T-cell (primary cell): ENCODE data around the gene OARD1. TPM values are rescaled to one million over a fixed set of nuclear protein-coding genes. Genes with fewer than 3 reads are reported as not detected.

ENCODE experiments used
- ATAC-seq, 4 experiments: fragments of 200-7000 bp in 3 of 4; fragments of 150-1000 bp in 1 of 4; cut with Tn5 transposase; replicated peaks in 1 of 4; 1 replicate in 3 of 4; 2 replicates in 1 of 4; pipeline ENCODE4 v1.10.0; 2021; ENCODE audit warnings: moderate library complexity in 3 of 4, mild to moderate bottlenecking in 2 of 4, moderate number of reproducible peaks in 1 of 4
- CTCF ChIA-PET, 2 donors: fragments of 300-600 bp; sonication (Branson Sonifier 250); formaldehyde crosslinking; loops; one replicate each; lab custom pipeline; 2022; ENCODE audit warnings: antibody characterized with exemption in 2 of 2; lab: Charles Lee
- POLR2A ChIA-PET, 2 donors: fragments of 300-600 bp; sonication (Branson Sonifier 250); formaldehyde crosslinking; loops; one replicate each; lab custom pipeline; 2022; ENCODE audit warnings: antibody characterized with exemption in 2 of 2; lab: Charles Lee
- DNase-seq, 35 experiments: peaks; one replicate each; pipeline versions ENCODE4 v3.0.0 to v3.0.0-alpha.2; 2013 to 2023
- H3K27ac ChIP-seq: one replicate; pipeline ENCODE4 v1.5.1; 2013; ENCODE audit warnings: low read length
- H3K27me3 ChIP-seq, 2 experiments: replicated peaks in 1 of 2; 1 replicate in 1 of 2; 2 replicates in 1 of 2; pipeline versions ENCODE4 v1.6.1 to v1.7.0; 2013; ENCODE audit warnings: low read length in 1 of 2, mixed read lengths in 1 of 2; ENCODE audit not compliant: control insufficient read depth in 2 of 2, insufficient read depth in 2 of 2; ENCODE audit errors: extremely low read depth in 1 of 2
- H3K36me3 ChIP-seq, 2 donors: 1 replicate in 1 of 2; 2 replicates in 1 of 2; pipeline versions ENCODE4 v1.6.1 to v1.7.0; 2013; ENCODE audit warnings: low read length in 1 of 2; ENCODE audit not compliant: control insufficient read depth in 2 of 2, insufficient read depth in 1 of 2; ENCODE audit errors: extremely low read depth in 1 of 2
- H3K4me1 ChIP-seq, 2 experiments: 1 replicate in 1 of 2; 2 replicates in 1 of 2; pipeline versions ENCODE4 v1.6.1 to v1.7.0; 2013; ENCODE audit warnings: low read length in 2 of 2, mixed read lengths in 1 of 2; ENCODE audit not compliant: insufficient read depth in 2 of 2, control insufficient read depth in 1 of 2; ENCODE audit errors: extremely low read depth in 1 of 2
- H3K4me3 ChIP-seq, 2 donors: 1 replicate in 1 of 2; 2 replicates in 1 of 2; pipeline versions ENCODE4 v1.5.1 to v1.7.0; 2013; ENCODE audit warnings: mild to moderate bottlenecking in 2 of 2, low read length in 1 of 2, moderate library complexity in 1 of 2; ENCODE audit not compliant: control insufficient read depth in 1 of 2; ENCODE audit errors: extremely low read depth in 1 of 2
- H3K9me3 ChIP-seq: 2 replicates; pipeline ENCODE4 v1.7.0; 2013
- H3K27ac Mint-ChIP-seq, 2 donors: one replicate each; pipeline ENCODE4 v1.8.0; 2020 to 2021; ENCODE audit warnings: mild to moderate bottlenecking in 2 of 2, mixed read lengths in 2 of 2
- H3K27me3 Mint-ChIP-seq, 2 donors: one replicate each; pipeline ENCODE4 v1.8.0; 2021 to 2022; ENCODE audit warnings: mixed read lengths in 2 of 2
- H3K36me3 Mint-ChIP-seq: one replicate; pipeline ENCODE4 v1.8.0; 2021; ENCODE audit warnings: mixed read lengths
- H3K4me1 Mint-ChIP-seq, 3 donors: one replicate each; pipeline ENCODE4 v1.8.0; 2020 to 2022; ENCODE audit warnings: mixed read lengths in 3 of 3, mild to moderate bottlenecking in 1 of 3
- H3K4me3 Mint-ChIP-seq, 3 donors: one replicate each; pipeline ENCODE4 v1.8.0; 2020 to 2022; ENCODE audit warnings: mild to moderate bottlenecking in 3 of 3, mixed read lengths in 3 of 3, moderate library complexity in 3 of 3
- H3K9me3 Mint-ChIP-seq, 3 donors: one replicate each; pipeline ENCODE4 v1.8.0; 2020 to 2022; ENCODE audit warnings: mixed read lengths in 3 of 3
- WGBS: methylation state at CpG from one replicate; pipeline ENCODE4 v1.1.5; 2013; ENCODE audit warnings: missing lambda C conversion rate; ENCODE audit not compliant: insufficient coverage; 5-methylcytosine and 5-hydroxymethylcytosine counted together
- total RNA-seq, 35 experiments: library from RNA in 6 of 35; stranded (reverse) in 6 of 35; fragments of 120-200 nt in 1 of 35; gene quantifications; one replicate each; pipeline versions ENCODE4 v1.2.1 to v1.2.4 and lab custom pipeline; 2013 to 2026

Gene OARD1
- total RNA-seq, 5 donors from 2014 or later (not counting 1 experiment from before 2014, with no cell fraction given) = 33.1 to 43.2 (median 39.4) TPM

DNA sequence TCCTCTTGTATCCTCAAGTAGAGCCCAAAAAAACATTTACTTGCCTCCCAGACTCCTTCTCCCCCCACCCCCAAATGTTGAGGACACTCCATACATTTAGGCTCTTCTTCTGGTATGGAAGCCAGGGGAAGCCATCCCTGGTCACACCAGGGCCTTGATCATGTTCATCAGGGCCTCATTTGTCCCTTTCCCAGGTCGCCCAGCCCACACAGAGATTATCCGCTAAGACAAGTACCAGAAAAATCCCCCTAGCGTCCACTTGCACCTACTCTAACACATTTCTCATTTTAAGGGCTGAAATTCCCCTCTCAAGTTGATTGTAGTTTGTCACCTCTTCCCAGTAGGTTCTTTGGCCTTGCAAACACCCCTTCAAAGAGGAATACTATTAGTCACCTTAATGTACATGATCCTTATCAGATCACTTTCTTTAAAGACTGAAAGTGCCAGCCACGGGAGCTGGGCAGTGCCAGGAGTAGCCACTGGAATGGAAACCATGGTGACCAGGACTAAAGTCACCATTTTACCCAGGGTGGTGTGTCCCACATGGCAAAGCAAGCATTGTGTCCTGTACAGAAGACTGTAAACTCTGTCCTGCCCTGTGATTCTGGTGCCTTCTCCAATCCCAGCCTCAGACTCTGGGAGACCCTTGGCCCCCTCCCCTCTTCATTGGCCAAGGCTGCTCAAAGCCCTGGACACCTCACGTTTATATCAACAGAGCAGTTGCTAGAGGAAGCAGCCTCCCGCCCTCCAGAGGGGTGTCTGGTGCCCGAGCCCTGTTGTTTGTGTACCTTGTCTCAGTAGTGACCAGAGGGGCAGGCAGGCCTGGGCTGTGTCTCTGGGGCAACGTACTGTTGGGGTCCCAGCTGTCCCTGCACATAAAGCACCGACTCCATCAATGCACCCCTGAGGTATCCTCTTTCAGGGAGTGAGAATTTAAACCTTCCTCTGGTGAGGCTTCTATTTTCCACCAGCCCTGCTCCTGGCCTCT, 24.1 kb downstream of the OARD1 start:
- ChIA-PET CTCF (no interaction called here), POLR2A (no interaction called here)
- no peaks in the 10 kb centered on the region for H3K27me3 Mint-ChIP-seq
- no peak overlapping the region for H3K4me3 Mint-ChIP-seq
- WGBS = 70% methylated on average over 6 of the region's 9 CpGs
- ATAC-seq (no peak), DNase-seq (no peak)
- H3K9me3 Mint-ChIP-seq = no peaks in the 10 kb centered on the region
- peaks cover 10 to 15% of the 10 kb centered on the region in 2 experiments for H3K4me1 ChIP-seq
- no peak overlapping the region for H3K27ac Mint-ChIP-seq
- no peaks in the 10 kb centered on the region for H3K9me3 ChIP-seq
- H3K27me3 ChIP-seq = no peaks in the 10 kb centered on the region
- H3K36me3 Mint-ChIP-seq = peaks cover 33% of the 10 kb centered on the region
- peaks cover 0 to 3% of the 10 kb centered on the region in 2 donors for H3K36me3 ChIP-seq
- H3K4me1 Mint-ChIP-seq = peaks cover 18% of the 10 kb centered on the region in 3 donors
- H3K4me3 ChIP-seq = no peak overlapping the region
- H3K27ac ChIP-seq = no peak overlapping the region

DNA sequence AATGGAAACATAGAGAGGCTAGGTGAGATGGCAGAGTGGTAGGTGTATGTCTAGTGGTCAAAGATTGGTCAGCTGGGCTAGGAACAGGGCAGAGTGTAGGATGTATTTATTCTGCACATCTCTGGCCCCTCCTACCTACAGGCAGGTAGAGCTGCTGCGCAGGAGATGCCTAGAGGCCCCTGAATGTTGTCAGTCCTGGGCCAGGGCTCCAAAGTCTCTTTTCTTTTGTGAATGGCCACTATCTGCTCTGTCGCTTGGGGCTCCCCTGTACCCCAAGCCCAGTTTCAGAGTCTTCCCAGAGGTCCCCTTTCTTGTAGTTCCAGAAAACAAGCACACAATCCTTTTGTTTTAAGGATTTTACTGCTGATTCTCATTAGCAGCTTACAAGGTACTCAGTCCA, 24.9 kb downstream of the OARD1 start:
- peaks cover 34% of the 10 kb centered on the region for H3K36me3 Mint-ChIP-seq
- H3K9me3 ChIP-seq = no peaks in the 10 kb centered on the region
- no peak overlapping the region for H3K27ac ChIP-seq
- ATAC-seq (no peak), DNase-seq (no peak)
- no peak overlapping the region for H3K27ac Mint-ChIP-seq
- no peaks in the 10 kb centered on the region for H3K27me3 ChIP-seq
- H3K4me3 ChIP-seq = no peak overlapping the region
- H3K4me1 ChIP-seq = peaks cover 7 to 8% of the 10 kb centered on the region in 2 experiments
- peaks cover 11 to 13% (median 11%) of the 10 kb centered on the region in 3 donors for H3K4me1 Mint-ChIP-seq
- H3K36me3 ChIP-seq = peaks cover 0 to 3% of the 10 kb centered on the region in 2 donors
- CTCF ChIA-PET = interaction anchor here in 1 of 2 donors (1.2 kb wide), 1 partner anchor 10 kb away, joined by 3 read pairs; no protein-coding TSS in a partner anchor
- 100% methylated on average over 1 of the region's 2 CpGs for WGBS
- H3K4me3 Mint-ChIP-seq = no peak overlapping the region
- H3K9me3 Mint-ChIP-seq = no peaks in the 10 kb centered on the region
- no peaks in the 10 kb centered on the region for H3K27me3 Mint-ChIP-seq
- POLR2A ChIA-PET = no interaction called here

DNA sequence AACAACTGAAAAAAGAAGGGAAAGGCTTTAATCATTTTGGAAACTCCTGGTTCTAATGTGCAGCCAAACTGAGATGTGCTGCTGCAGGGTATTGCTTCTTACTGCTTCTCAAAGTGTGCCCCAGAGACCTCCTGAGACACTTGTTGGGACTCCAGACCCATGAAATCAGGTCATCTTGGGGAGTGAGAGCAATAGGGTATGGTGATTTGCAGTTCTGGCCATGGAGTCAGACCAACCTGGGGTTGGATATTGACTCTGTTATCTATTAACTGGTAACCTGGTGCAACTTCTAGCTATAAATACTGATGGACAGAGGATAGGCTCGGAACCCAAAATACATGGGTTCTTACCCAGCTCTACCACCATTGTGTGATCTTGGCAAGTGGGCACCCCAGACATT, 26.1 kb downstream of the OARD1 start:
- Mint-ChIP-seq H3K27me3 (no peaks in the 10 kb centered on the region), H3K4me3 (no peak overlapping the region), H3K9me3 (no peaks in the 10 kb centered on the region), H3K36me3 (peaks cover 29% of the 10 kb centered on the region), H3K4me1 (peaks cover 0 to 2% (median 0%) of the 10 kb centered on the region in 3 donors), H3K27ac (no peak overlapping the region)
- H3K36me3 ChIP-seq = peaks cover 0 to 3% of the 10 kb centered on the region in 2 donors
- no peaks in the 10 kb centered on the region for H3K4me1 ChIP-seq
- ChIA-PET POLR2A (no interaction called here), CTCF (interaction anchor here in 1 of 2 donors (1.2 kb wide), 1 partner anchor 11 kb away, joined by 3 read pairs; no protein-coding TSS in a partner anchor)
- no peak overlapping the region for H3K27ac ChIP-seq
- WGBS = no CpG with 5 or more reads among the region's 1 CpG
- no peaks in the 10 kb centered on the region for H3K9me3 ChIP-seq
- DNase-seq (no peak), ATAC-seq (no peak)
- H3K27me3 ChIP-seq = no peaks in the 10 kb centered on the region
- no peak overlapping the region for H3K4me3 ChIP-seq

DNA sequence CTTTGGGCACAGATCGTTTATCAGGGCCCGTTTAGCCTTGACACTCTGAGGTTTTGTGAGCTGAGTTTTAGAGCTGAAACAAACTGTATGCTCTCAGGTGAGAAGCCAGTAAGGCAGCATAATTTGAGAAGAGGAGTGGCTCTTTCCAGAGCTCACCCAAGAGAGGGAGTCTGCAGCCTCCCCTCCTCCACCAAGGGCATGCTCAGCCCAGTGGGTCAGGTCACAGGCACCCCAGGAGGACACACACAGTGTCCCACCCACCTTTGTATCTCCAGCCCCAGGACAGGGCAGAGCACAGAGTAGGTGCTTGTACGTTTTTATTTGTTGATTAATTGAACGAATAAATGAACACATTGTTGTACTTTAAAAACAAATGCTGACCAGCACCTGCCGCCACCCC, 26.5 kb downstream of the OARD1 start:
- Histone ChIP-seq H3K4me1 (no peaks in the 10 kb centered on the region), H3K9me3 (no peaks in the 10 kb centered on the region), H3K36me3 (peaks cover 0 to 3% of the 10 kb centered on the region in 2 donors), H3K4me3 (no peak overlapping the region), H3K27me3 (no peaks in the 10 kb centered on the region), H3K27ac (no peak overlapping the region)
- Mint-ChIP-seq H3K9me3 (no peaks in the 10 kb centered on the region), H3K36me3 (peaks cover 27% of the 10 kb centered on the region), H3K27ac (no peak overlapping the region), H3K4me3 (no peak overlapping the region), H3K27me3 (no peaks in the 10 kb centered on the region), H3K4me1 (peaks cover 0 to under 1% (median 0%) of the 10 kb centered on the region in 3 donors)
- POLR2A ChIA-PET = no interaction called here
- ATAC-seq (no peak), DNase-seq (no peak)
- WGBS = 61% methylated on average over 2 of the region's 5 CpGs
- CTCF ChIA-PET = no interaction called here

DNA sequence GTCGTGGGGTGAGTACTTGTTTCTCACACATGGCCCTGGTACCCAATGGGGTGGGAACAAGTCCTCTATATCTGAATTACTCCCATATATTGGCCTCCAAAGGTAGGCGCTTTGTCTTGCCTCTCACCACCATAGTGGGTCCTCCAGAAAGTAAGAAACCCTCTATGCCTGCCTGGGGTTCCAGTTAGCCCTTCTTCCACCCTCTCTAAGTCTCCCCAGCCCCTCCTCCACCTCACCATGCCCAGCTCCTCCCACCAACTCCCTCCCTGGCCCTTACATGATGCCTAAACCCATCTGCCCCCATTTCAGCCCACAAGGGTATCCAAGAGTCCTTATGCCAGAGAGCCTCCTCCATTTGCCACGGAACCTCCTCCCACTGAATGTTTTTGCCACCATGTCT, 29.0 kb downstream of the OARD1 start:
- H3K27ac Mint-ChIP-seq = no peak overlapping the region
- Histone ChIP-seq H3K9me3 (no peaks in the 10 kb centered on the region), H3K36me3 (peaks cover 0 to 3% of the 10 kb centered on the region in 2 donors), H3K4me1 (no peaks in the 10 kb centered on the region), H3K27ac (no peak overlapping the region), H3K27me3 (no peaks in the 10 kb centered on the region), H3K4me3 (no peak overlapping the region)
- DNase-seq = no peak
- ChIA-PET CTCF (no interaction called here), POLR2A (no interaction called here)
- H3K4me3 Mint-ChIP-seq = no peak overlapping the region
- no peaks in the 10 kb centered on the region for H3K27me3 Mint-ChIP-seq
- WGBS = 90% methylated on average over 1 of the region's 3 CpGs
- no peak for ATAC-seq
- H3K4me1 Mint-ChIP-seq = no peaks in the 10 kb centered on the region
- H3K9me3 Mint-ChIP-seq = no peaks in the 10 kb centered on the region
- H3K36me3 Mint-ChIP-seq = peaks cover 22% of the 10 kb centered on the region

DNA sequence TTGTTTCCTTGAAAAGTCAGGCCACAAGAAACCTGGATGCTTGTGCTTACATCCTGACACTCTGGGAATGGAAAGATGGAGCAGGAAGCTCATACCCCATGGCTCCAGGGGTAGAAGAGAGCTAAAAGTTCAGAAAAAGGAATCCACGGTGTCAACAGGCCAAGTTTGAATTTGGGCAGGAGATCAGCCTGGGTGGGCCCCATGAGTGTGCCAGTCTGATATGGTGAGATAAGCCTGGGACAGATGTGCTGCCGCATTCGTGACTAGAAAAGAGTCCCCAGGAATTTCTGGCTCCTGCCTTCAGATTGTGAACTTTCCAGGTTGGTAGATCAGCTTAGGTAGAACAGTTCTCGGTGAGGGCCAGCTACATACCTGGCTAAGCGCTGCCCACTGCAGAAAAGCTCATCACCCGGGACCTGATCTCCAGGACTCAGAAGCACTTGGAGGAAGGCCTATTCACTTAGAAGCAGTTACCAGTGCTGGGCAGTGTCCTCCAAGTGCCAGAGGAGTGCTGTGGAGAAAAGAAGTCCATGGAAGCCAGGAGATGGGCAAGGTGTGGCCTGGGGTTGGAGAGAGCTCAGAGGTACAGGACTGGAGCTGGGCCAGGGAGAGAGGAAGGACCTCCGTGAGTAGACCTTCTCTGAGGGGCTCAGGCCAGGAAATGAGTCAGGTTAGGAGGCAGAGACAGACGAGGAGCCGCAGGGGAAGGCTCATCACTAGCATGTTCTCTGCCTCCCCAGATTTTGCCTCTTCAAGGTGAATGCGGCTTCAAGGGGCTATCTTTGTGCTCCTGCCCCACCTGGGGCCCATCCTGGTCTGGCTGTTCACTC, 29.7 kb downstream of the OARD1 start, which contains the start of gene TSPO2:
TSPO2 (plus strand) TSS at position 242 of the 830 bp plus-strand sequence; CDS start at position 761, 519 bp downstream.
- ChIA-PET POLR2A (interaction anchor here in 1 of 2 donors (0.5 kb wide), 1 partner anchor 95 kb away, joined by 3 read pairs; no protein-coding TSS in a partner anchor), CTCF (interaction anchor here in 1 of 2 donors (0.8 to 1.0 kb wide), 2 partner anchors 9 to 23 kb away, joined by 3 read pairs; no protein-coding TSS in a partner anchor)
- WGBS = 93% methylated on average over 8 of the region's 10 CpGs
- Histone ChIP-seq H3K36me3 (peaks cover 0 to 3% of the 10 kb centered on the region in 2 donors), H3K27ac (no peak within 1 kb of the TSS), H3K27me3 (no peaks in the 10 kb centered on the region), H3K4me3 (no peak within 1 kb of the TSS), H3K4me1 (no peaks in the 10 kb centered on the region), H3K9me3 (no peaks in the 10 kb centered on the region)
- ATAC-seq = no peak
- H3K4me1 Mint-ChIP-seq = no peaks in the 10 kb centered on the region
- no peaks in the 10 kb centered on the region for H3K9me3 Mint-ChIP-seq
- H3K27ac Mint-ChIP-seq = no peak within 1 kb of the TSS
- no peaks in the 10 kb centered on the region for H3K27me3 Mint-ChIP-seq
- no peak for DNase-seq
- H3K4me3 Mint-ChIP-seq = no peak within 1 kb of the TSS
- peaks cover 18% of the 10 kb centered on the region for H3K36me3 Mint-ChIP-seq
